IPS DF 6.9 (cell line): ENCODE data around the gene UIMC1.

Experiments
- DNase-seq: peaks from one replicate; pipeline ENCODE4 v3.0.0-alpha.2; 2013; ENCODE audit warnings: low read depth, low spot score
- H3K27ac ChIP-seq: one replicate; pipeline ENCODE4 v1.5.1; 2013; ENCODE audit warnings: low read length, control low read depth
- H3K27me3 ChIP-seq: 2 replicates; pipeline ENCODE4 v1.6.1; 2013; ENCODE audit warnings: mild to moderate bottlenecking, low read length; ENCODE audit not compliant: control insufficient read depth, insufficient read depth
- H3K36me3 ChIP-seq: 2 replicates; pipeline ENCODE4 v1.6.1; 2013; ENCODE audit warnings: low read length; ENCODE audit not compliant: control insufficient read depth, insufficient read depth
- H3K4me1 ChIP-seq: 2 replicates; pipeline ENCODE4 v1.6.1; 2013; ENCODE audit warnings: low read length; ENCODE audit not compliant: control insufficient read depth, insufficient read depth
- H3K4me3 ChIP-seq: 2 replicates; pipeline ENCODE4 v1.5.1; 2013; ENCODE audit warnings: mild to moderate bottlenecking, low read length
- H3K9me3 ChIP-seq: 2 replicates; pipeline ENCODE4 v1.6.1; 2013; ENCODE audit warnings: low read length, inconsistent platforms; ENCODE audit not compliant: control insufficient read depth, insufficient read depth
- WGBS: extraction: QIAGEN DNeasy Blood & Tissue Kit; methylation state at CpG from one replicate; pipeline ENCODE4 v1.1.7; 2013; ENCODE audit warnings: mixed read lengths, missing lambda C conversion rate; ENCODE audit not compliant: insufficient read length, insufficient coverage; 5-methylcytosine and 5-hydroxymethylcytosine counted together

Gene UIMC1

DNA sequence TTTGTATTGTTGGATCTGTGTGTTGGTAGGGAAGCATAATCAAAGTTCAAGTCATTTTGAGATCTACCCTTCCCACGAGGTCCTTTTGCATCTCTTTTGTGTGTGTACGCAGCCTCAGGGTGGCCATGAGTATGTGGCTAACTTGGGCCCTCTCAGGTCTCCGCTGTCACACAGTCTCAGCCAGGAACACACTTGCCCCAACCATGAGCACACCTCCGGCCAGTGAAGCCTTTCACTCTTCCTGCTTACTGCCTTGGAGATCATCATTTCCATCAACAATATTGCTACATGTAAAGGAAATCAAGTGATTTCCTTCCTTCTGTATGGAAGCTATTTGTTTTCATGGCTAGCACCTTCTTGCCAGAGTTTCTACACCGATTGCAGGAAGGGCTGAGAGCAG lies 29.9 kb upstream of the UIMC1 start:
- H3K4me1 ChIP-seq: no peaks in the 10 kb centered on the region
- no peaks in the 10 kb centered on the region for H3K27me3 ChIP-seq
- no peak overlapping the region for H3K27ac ChIP-seq
- no peak overlapping the region for H3K4me3 ChIP-seq
- DNase-seq: no peak
- H3K9me3 ChIP-seq: no peaks in the 10 kb centered on the region
- WGBS: no CpG with 5 or more reads among the region's 5 CpGs
- no peaks in the 10 kb centered on the region for H3K36me3 ChIP-seq

DNA sequence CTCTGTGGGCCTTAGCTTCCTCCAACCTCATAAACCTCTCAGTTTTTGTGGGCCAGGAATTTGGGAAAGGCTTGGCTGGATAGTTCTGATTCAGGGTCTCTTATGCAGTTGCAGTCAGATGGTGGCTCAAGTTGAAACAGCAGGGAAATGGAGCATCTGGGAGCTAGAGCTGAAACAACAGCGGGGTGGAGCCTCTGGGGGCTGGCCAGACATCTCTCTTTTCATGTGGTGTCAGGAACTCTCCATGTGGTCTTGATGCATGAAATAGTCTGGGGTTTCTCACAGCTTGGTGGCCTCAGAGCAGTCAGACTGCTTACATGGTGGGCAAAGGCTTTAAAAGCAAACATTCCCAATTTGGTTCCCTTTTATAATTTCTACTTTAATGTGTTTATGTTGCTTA lies 29.4 kb upstream of the UIMC1 start:
- no peak overlapping the region for H3K27ac ChIP-seq
- no peaks in the 10 kb centered on the region for H3K36me3 ChIP-seq
- no peaks in the 10 kb centered on the region for H3K9me3 ChIP-seq
- DNase-seq: no peak
- no peak overlapping the region for H3K4me3 ChIP-seq
- H3K4me1 ChIP-seq: no peaks in the 10 kb centered on the region
- H3K27me3 ChIP-seq: no peaks in the 10 kb centered on the region
- no CpG with 5 or more reads among the region's 1 CpG for WGBS

DNA sequence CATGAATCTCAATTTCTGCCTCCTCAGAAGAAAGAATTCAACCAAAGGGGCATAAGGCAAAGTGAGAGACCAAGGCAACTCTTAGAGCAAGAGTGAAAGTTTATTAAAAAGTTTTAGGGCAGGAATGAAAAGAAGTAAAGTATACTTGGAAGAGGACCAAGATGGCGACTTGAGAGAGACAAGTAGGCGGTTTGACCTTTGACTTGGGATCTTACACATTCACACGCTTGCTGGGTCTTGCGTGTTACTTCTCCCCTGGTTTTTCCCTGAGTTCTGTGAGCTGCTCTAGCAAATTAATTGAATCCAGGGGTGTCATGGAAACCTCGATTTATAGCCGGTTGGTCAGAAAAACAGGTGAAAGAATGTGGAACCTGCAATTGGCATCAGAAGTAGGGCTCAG lies 22.9 kb upstream of the UIMC1 start:
- Histone ChIP-seq H3K4me3 (no peak overlapping the region), H3K36me3 (0 out of 2 replicates have a peak, but pooled peaks cover 2% of the 10 kb centered on the region), H3K9me3 (no peaks in the 10 kb centered on the region), H3K27me3 (no peaks in the 10 kb centered on the region), H3K4me1 (no peaks in the 10 kb centered on the region), H3K27ac (no peak overlapping the region)
- no peak for DNase-seq
- no CpG with 5 or more reads among the region's 6 CpGs for WGBS

DNA sequence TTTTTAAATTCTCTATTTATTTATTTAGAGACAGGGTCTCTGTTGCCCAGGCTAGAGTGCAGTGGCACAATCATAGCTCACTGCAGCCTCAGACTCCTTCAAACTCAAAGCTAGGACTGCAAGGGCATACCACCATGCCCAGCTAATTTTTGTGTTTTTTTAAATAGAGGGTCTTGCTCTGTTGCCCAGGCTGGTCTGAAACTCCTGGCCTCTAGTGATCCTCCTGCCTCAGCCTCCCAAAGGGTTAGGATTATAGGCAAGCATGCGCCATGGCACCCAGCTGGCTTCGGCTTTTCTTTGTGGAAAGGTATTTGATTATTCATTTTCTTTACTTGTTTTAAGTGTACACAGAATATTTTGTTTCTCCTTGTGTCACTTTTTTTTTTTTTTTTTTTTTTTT lies 21.1 kb upstream of the UIMC1 start:
- no peak overlapping the region for H3K27ac ChIP-seq

DNA sequence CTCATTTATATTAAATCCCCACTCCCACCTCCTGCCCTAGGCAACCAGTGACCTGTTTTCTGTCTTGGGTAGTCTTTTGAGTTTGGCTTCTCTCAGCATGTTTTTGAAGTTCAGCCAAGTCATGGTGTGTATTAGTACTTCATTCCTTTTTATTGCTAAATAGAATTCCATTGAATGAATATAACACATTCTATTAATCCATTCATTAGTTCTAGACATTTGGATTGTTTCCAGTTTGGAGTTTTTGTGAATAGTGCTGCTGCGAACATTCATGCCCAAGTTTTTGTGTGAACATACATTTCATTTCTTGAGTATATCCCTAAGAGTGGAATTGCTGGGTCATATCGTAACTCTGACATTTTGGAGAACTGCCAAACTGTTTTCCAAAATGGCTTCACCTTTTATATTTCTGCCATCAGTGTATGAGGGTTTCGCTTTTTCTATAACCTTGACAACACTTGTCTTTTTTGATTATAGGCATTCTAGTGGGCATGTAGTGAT lies 18.6 kb upstream of the UIMC1 start:
- Histone ChIP-seq H3K4me1 (no peaks in the 10 kb centered on the region), H3K9me3 (no peaks in the 10 kb centered on the region), H3K27ac (no peak overlapping the region), H3K36me3 (0 out of 2 replicates have a peak, but pooled peaks cover 2% of the 10 kb centered on the region), H3K4me3 (no peak overlapping the region), H3K27me3 (no peaks in the 10 kb centered on the region)
- DNase-seq: no peak
- no CpG with 5 or more reads among the region's 3 CpGs for WGBS

More for the DNA sequence above, 21.1 kb upstream of the UIMC1 start:
- Histone ChIP-seq H3K4me3 (no peak overlapping the region), H3K36me3 (0 out of 2 replicates have a peak, but pooled peaks cover 2% of the 10 kb centered on the region), H3K27me3 (no peaks in the 10 kb centered on the region), H3K9me3 (no peaks in the 10 kb centered on the region), H3K4me1 (no peaks in the 10 kb centered on the region)
- WGBS: no CpG with 5 or more reads among the region's 2 CpGs
- DNase-seq: no peak

DNA sequence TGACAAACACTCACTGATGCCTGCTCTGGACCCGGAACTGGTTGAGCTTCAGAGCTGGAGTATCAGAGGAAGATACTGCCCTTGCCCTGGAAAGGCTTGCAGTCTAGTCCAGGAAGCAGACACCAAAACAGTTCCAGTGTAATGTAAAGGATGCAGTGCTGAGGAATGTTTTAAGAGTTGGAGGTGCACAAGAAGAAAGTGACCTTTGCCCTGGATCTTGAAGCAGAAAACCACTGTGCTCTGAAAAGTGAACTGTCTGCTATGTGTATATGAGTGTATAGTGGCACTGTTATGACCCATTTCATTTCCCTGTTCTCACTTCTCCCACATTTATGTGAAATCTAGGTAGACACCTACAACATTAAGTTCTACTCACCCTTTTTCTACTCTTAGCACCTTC lies 18.0 kb upstream of the UIMC1 start:
- Histone ChIP-seq H3K4me1 (no peaks in the 10 kb centered on the region), H3K36me3 (no peaks in the 10 kb centered on the region), H3K4me3 (no peak overlapping the region), H3K27ac (no peak overlapping the region), H3K27me3 (no peaks in the 10 kb centered on the region), H3K9me3 (no peaks in the 10 kb centered on the region)
- DNase-seq: no peak
- no CpG with 5 or more reads among the region's 1 CpG for WGBS

DNA sequence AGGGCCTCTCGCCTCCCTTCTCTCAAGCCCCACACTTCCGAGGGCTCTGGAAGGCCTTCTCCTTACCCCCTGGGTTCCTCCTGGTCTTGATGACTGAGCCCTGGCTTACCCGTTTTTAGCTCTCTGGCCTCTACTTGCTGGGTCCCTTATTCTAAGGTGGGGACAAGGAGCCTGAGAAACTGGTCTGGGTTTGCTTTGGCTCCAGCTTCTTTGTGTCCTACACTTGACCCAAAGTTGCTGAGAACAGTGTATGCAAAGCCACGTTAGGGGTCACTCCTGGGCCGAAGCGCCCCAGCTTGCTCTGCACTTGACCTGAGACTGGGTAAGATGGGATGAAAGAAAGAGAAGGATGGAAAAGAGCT lies 16.7 kb upstream of the UIMC1 start:
- no CpG with 5 or more reads among the region's 6 CpGs for WGBS
- Histone ChIP-seq H3K4me3 (peak overlapping the region; percentile 68), H3K9me3 (no peaks in the 10 kb centered on the region), H3K4me1 (no peaks in the 10 kb centered on the region), H3K27me3 (no peaks in the 10 kb centered on the region), H3K27ac (no peak overlapping the region), H3K36me3 (no peaks in the 10 kb centered on the region)
- DNase-seq: no peak

DNA sequence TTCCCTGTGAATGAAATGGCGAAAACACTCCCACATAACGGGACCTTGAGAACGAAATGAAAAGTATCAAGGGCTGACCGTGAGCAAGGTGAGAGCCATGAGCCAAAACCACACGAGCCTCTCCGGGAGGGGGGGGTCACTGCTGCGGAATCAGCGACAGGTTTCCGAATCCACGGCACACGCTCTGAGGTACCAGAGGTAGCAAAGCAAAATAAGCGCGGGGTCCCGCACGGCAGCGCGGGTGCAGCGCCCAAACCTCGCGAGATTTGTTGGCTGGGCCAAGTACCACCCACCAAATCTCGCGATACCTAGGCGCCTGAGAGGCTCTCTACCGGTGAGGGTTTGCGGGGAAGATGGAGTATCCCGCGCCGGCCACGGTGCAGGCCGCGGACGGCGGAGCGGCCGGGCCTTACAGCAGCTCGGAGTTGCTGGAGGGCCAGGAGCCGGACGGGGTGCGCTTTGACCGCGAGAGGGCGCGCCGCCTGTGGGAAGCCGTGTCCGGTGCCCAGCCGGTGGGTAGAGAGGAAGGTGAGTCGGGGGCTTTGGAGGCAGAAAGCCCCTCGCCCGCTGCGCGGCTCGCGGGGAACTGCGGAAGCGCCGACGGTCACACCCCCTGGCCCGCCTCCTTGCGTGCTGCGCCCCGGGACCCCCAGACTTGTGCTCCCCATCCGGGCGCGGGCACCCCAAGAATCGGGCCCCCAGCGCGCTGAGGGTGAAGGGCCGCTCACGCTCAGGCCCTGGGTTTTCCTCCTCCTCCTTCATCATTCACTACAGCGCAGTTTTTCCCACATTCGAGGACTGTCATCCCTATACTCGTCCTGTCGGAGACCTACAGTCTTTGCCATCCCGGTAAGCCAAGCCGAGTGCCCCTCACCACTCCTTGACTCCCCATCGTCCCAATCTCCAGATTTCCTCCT lies 16.1 kb upstream of the UIMC1 start, which contains the start of gene ZNF346:
Gene ZNF346, plus strand, starts transcription at position 311 of the 917 bp plus-strand sequence. Its CDS starts 43 bp downstream, at position 354.
- Histone ChIP-seq H3K27ac (no peak within 1 kb of the TSS), H3K9me3 (no peaks in the 10 kb centered on the region), H3K36me3 (no peaks in the 10 kb centered on the region), H3K4me3 (peak within 1 kb of the TSS; percentile 68), H3K27me3 (no peaks in the 10 kb centered on the region), H3K4me1 (no peaks in the 10 kb centered on the region)
- peak; percentile 86 for DNase-seq
- no CpG with 5 or more reads among the region's 77 CpGs for WGBS

DNA sequence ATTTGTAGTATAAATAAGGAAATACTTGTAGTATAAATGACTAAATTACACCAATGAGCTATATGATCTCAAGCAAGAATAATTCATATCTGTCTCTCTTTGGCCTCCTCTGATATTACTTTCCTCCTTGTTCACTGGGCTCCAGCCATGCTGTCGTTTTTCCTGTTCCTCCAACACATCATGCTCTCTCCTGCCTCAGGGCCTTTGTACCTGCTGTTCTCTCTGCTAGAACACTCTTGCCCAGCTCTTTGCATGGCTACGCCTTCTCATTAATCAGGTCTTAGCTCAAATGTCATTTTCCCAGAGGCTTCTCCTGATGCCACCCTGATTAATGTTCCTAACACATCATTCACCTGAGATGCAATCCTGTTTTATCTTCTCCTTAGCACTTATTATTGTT lies 13.5 kb upstream of the UIMC1 start:
- Histone ChIP-seq H3K4me3 (no peak overlapping the region), H3K9me3 (no peaks in the 10 kb centered on the region), H3K36me3 (no peaks in the 10 kb centered on the region), H3K27ac (no peak overlapping the region), H3K27me3 (no peaks in the 10 kb centered on the region), H3K4me1 (no peaks in the 10 kb centered on the region)
- DNase-seq: no peak
- WGBS: no CpG with 5 or more reads among the region's 2 CpGs

DNA sequence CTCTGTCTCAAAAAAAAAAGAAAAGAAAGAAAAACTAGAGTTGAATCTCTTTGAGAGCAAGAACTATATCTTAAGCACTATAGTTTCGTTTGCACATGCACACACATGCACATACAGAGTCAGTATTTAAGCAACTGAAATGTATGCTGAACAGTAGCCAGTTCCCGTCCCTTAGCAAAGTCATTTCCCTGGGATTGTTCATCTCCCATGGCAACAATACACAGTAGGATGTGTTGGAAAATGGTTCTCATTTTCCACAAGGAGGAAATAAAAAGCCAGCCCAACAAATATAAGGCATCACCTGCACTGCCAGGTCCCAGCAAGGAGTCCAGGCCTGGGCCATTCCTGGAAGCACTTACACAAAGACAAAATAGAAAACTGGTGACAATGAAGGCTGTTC lies 11.8 kb upstream of the UIMC1 start:
- H3K36me3 ChIP-seq: no peaks in the 10 kb centered on the region
- no peaks in the 10 kb centered on the region for H3K4me1 ChIP-seq
- H3K4me3 ChIP-seq: no peak overlapping the region
- DNase-seq: no peak
- no peaks in the 10 kb centered on the region for H3K9me3 ChIP-seq
- no peak overlapping the region for H3K27ac ChIP-seq
- H3K27me3 ChIP-seq: no peaks in the 10 kb centered on the region
- WGBS: no CpG with 5 or more reads among the region's 2 CpGs
